Measurements from ENCODE around the gene ZNF841. TPM values are rescaled to one million over a fixed set of nuclear protein-coding genes. Genes with fewer than 3 reads are reported as not detected.

The ZNF841 gene
- total and polyA plus RNA-seq, 2 of the 13 experiments (the other 11 are each of a cell fraction or from before 2014, with no cell fraction given) = 6.2 to 14.2 TPM

GRCh38 chr19:52028027-52028779 lies 67.4 kb downstream of the ZNF841 start, which contains the start of gene ZNF614 (continued):
- TF ChIP-seq MAFK (conservative IDR thresholded peaks at IDR 0.05 in 1 of 2, IDR thresholded peaks at IDR 0.05 in 1 of 2; ENCODE audit: low read length in 2 of 2) (no peak), SMAD1 (CRISPR knock-in tag; IDR thresholded peaks at IDR 0.05; ENCODE audit: borderline replicate concordance, low read depth) (0 out of 2 replicates have a peak, but pooled peaks have one; percentile 87), ZBTB34 (CRISPR knock-in tag; IDR thresholded peaks at IDR 0.05) (peak; percentile 71), ZNF761 (CRISPR knock-in tag; conservative IDR thresholded peaks at IDR 0.05) (0 out of 2 replicates have a peak, but pooled peaks have one; percentile 37), AKNA (CRISPR knock-in tag; IDR thresholded peaks at IDR 0.05; ENCODE audit: borderline replicate concordance) (no peak; the same call in 1 of the 2 replicates), DNMT1 (CRISPR knock-in tag; IDR thresholded peaks at IDR 0.05) (0 out of 2 replicates have a peak, but pooled peaks have one; percentile 58), ARHGAP35 (CRISPR knock-in tag; IDR thresholded peaks at IDR 0.05; ENCODE audit: borderline replicate concordance) (peak; percentile 23; the same call in 1 of the 2 replicates), ZNF773 (CRISPR knock-in tag; IDR thresholded peaks at IDR 0.05; ENCODE audit: borderline replicate concordance) (peak; percentile 35; the same call in 1 of the 2 replicates), AGO2 (optimal IDR thresholded peaks at IDR 0.05; ENCODE audit: low read depth, low read length) (peak; percentile 79), TCF12 (IDR thresholded peaks at IDR 0.05) (no peak), TCF12 (CRISPR knock-in tag; IDR thresholded peaks at IDR 0.05) (0 out of 2 replicates have a peak, but pooled peaks have one; percentile 52), NFIC (IDR thresholded peaks at IDR 0.05; ENCODE audit: low read length) (no peak), ARID4A (CRISPR knock-in tag; IDR thresholded peaks at IDR 0.05; ENCODE audit: borderline replicate concordance) (peak; percentile 96), MXD3 (CRISPR knock-in tag; IDR thresholded peaks at IDR 0.05) (peak; percentile 45; the same call in 1 of the 2 replicates)

Data from HepG2 (cell line).